ENCODE data around the gene RAB31.

GRCh38 chr18:9666548-9666947, 41.6 kb upstream of the RAB31 start:
- TF ChIP-seq POLR2A (IDR thresholded peaks at IDR 0.05): no peak
- TF ChIP-seq CTCF (IDR thresholded peaks at IDR 0.05 in 8 of 11, conservative IDR thresholded peaks at IDR 0.05 in 3 of 11): no peak
